ENCODE measurements around the gene RALGPS1.

DNA sequence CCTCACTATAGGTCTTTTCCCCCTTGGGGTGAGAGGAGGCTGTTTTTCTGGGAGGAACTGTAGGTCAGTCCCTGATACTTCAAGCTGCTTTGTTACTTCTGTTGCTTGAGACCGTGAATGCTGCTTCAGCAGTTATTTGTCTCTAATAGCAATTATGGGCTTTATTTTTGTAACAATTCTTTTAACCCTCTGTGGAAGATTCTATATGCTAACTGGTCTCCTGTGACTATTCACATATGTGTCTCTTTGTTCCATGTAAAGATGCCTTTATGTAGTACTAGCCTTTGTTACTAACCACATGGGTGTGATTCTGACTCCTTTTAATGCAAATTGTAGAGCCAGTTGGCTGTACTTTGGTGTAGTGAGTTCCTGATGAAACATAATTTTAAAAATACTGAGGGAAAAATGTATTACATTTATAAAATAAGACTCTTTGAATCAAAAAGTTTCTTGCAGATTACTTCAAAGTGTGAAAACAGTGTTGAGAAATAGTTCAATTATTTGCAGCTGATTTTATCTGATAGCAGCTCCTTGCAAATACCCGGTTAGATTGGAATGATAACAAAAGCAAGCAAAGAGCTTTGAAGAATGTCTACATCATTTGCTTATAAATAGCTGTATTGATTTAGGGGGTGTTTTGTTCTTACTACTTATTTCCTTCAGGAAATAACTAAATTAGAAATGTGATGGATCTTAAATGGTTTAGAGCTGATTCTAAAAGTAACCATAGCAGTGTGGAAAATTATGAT, 161.2 kb downstream of the RALGPS1 start:
- TF ChIP-seq, protein P1, sequence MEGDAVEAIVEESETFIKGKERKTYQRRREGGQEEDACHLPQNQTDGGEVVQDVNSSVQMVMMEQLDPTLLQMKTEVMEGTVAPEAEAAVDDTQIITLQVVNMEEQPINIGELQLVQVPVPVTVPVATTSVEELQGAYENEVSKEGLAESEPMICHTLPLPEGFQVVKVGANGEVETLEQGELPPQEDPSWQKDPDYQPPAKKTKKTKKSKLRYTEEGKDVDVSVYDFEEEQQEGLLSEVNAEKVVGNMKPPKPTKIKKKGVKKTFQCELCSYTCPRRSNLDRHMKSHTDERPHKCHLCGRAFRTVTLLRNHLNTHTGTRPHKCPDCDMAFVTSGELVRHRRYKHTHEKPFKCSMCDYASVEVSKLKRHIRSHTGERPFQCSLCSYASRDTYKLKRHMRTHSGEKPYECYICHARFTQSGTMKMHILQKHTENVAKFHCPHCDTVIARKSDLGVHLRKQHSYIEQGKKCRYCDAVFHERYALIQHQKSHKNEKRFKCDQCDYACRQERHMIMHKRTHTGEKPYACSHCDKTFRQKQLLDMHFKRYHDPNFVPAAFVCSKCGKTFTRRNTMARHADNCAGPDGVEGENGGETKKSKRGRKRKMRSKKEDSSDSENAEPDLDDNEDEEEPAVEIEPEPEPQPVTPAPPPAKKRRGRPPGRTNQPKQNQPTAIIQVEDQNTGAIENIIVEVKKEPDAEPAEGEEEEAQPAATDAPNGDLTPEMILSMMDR (IDR thresholded peaks at IDR 0.05; ENCODE audit: low read depth, low read length): no peak
- TF ChIP-seq, protein P2, sequence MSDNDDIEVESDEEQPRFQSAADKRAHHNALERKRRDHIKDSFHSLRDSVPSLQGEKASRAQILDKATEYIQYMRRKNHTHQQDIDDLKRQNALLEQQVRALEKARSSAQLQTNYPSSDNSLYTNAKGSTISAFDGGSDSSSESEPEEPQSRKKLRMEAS (IDR thresholded peaks at IDR 0.05; ENCODE audit: low read depth, low read length): no peak
- TF ChIP-seq POLR2A (IDR thresholded peaks at IDR 0.05; ENCODE audit: extremely low read depth, insufficient read length) (no peak), MYC (IDR thresholded peaks at IDR 0.05; ENCODE audit: low read depth, low read length) (no peak)
